ENCODE measurements around the gene RNPEPL1.

Gene RNPEPL1

GRCh38 chr2:240576036-240576435, 7.8 kb downstream of the RNPEPL1 start:
- in situ Hi-C loops (cut with MboI; ENCODE audit: low sequenced_read_pairs): no loop called here

GRCh38 chr2:240576436-240577205, 8.3 kb downstream of the RNPEPL1 start:
- in situ Hi-C loops (cut with MboI; ENCODE audit: low sequenced_read_pairs): no loop called here

GRCh38 chr2:240577281-240578109, 9.2 kb downstream of the RNPEPL1 start:
- in situ Hi-C loops (cut with MboI; ENCODE audit: low sequenced_read_pairs): no loop called here

DNA sequence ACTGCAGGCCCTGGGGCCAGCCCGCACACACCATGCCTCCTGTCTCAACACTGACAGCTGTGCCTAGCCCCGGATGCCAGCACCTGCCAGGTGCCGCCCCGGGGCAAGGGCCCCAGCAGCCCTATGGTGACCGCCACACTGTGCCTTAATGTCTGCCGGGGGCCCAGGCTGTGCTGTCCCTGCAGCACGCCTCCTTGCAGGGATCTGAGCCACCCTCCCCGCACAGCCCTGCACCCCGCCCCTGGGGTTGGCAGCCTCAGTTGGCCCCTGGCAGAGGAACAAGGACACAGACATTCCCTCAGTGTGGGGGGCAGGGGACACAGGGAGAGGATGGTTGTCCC, 9.8 kb downstream of the RNPEPL1 start:
- in situ Hi-C loops (cut with MboI; ENCODE audit: low sequenced_read_pairs): no loop called here

DNA sequence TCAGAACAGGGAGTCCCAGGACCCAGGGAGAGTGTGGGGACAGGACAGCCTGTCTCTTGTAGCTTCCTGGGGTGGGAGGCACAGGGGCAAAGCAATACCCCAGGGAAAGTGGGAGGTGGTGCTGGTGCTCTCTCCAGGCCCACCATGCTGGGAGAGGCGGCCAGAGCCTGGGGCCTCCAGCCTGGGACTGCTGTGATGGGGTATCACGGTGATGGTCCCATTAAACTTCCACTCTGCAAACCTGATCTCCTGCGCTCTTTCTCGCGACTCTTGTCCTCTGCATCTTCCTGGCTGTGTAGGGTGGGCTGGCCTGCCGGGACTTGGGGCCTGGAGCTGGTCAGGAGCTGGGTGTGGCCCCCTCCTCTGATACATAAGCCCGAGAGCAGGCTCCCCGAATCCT, 10.2 kb downstream of the RNPEPL1 start:
- in situ Hi-C loops (cut with MboI; ENCODE audit: low sequenced_read_pairs): no loop called here

DNA sequence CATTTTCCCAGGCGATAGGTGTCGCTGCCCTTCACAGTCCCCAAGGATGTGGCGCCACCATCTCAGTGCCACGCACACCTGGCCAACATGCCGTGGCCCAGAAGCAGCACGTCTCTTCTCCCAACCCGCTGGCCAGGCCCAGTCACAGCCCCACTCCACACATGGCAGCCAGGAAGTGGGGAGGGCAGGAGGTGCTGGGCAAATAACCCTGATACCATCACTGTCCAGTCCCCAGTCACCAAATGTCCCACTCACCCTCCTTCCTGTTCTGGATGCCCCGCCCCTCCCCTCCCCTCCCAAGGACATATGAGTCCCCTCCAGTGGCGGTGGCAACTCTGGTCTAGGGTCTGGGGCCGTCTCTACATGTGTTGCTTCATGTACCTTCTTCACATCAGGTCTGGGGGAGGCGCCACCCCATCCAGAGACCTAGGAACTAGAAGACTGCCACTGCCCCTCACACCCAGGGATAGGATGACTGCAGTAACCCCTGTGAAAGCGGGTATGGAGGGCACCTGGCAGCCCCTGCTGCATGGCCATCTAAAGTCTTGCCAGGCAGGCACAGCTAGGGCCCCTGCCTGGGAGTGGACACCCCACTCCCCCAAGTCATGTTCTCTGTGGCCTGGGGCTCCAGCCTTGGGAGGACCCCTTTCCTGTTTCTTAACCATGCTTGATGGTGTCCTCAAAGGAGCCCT, 10.9 kb downstream of the RNPEPL1 start:
- in situ Hi-C loops (cut with MboI; ENCODE audit: low sequenced_read_pairs): no loop called here

DNA sequence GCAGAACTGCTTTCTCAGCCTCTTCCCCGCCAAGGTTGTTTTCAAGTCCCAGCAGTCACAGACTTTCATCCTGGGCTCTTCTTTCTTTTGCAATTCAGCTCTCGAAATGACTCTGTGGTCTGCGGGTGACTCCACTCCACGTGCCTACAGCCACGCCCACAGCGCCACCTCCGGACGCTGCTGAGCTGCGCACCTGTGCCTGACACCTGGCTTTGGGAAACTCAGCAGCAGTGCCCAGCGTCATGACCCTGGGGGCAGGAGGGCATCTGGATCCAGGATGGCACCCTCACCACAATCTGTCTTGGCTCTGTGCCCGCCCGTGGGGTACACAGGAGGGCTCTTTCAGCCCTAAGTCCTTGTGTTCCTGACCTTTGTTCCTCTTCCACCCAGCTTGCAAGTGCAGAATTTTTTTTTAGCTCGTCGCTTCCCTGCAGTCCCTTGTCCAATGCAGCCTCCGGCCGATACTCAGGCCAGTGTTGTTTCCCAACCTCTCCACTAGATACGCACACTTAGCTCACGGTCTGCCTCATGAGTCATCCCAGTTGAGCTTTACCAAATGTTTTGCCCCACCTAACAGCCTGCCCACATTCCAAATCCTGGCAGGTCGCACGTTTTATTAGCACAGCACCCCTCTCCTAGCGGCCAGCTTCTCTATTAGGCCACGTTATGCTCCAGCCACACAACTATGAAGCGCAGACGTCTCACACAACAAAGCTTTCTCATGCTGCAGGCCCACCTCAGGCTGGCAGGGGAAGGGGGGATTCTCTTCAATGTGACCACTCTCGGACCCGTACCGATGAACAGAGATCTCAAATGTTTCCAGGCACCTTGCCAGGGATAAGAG, 11.7 kb downstream of the RNPEPL1 start:
- in situ Hi-C loops (cut with MboI; ENCODE audit: low sequenced_read_pairs): no loop called here

GRCh38 chr2:240581811-240582210, 13.5 kb downstream of the RNPEPL1 start:
- in situ Hi-C loops (cut with MboI; ENCODE audit: low sequenced_read_pairs): no loop called here

DNA sequence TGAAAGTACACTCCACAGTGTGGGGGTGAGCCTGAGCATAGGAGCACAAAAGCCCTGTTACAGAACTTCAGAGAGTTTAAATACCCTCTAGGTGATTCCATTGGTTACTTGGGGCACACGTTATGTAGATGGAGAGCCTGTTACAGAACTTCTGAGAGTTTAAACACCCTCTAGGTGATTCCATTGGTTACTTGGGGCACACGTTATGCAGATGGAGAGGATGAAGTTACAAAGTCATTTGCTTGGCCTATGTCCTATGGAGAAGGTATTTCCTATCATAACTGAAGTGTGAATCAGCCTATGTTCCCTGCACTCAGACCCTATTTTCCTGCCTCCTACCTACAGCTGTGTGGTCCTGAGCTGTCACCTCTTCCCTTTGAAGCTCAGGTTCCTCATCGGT, 14.5 kb downstream of the RNPEPL1 start:
- in situ Hi-C loops (cut with MboI; ENCODE audit: low sequenced_read_pairs): no loop called here

DNA sequence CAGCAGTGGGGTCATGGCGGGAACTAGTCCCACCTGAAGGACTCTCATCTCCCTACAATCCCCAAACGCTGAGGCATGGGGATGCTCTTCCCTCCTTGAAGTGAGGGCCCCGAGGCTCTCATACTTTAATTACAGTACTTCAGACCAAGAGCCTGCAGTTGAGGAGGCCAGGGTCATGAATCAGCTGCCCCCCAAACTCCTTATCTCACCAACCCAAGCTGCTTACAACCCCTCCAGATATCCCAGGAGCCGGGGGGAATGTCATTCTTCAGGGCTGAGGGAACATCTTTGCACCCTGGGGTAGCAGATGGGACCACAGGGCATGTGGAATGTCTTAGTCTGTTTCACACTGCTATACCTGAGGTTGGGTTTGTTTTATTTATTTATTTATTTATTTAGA, 15.5 kb downstream of the RNPEPL1 start:
- in situ Hi-C loops (cut with MboI; ENCODE audit: low sequenced_read_pairs): no loop called here

DNA sequence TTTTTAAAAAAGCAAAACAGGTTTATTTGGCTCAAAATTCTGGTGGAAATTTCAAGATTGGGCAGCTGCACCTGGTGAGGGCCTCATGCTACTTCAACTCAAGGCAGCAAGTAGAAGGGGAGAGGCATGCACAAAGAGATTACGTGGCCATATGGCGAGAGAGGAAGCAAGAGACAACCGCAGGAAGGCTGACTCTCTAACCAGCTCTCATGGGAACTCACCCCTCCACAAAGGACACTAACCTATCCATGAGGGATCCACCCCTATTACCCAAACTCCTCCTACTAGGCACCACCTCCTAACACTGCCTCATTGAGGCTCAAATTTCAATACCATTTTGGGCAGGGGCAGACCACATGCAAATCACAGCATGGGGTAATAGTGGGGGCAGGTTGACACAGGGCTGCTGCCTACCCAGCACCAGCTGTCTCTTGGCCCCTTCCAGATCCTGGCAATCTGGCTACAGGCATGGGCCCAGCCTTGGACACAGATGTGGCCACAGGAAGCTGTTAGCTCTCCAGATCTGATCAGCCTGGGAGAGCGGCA, 16.3 kb downstream of the RNPEPL1 start:
- in situ Hi-C loops (cut with MboI; ENCODE audit: low sequenced_read_pairs): no loop called here

DNA sequence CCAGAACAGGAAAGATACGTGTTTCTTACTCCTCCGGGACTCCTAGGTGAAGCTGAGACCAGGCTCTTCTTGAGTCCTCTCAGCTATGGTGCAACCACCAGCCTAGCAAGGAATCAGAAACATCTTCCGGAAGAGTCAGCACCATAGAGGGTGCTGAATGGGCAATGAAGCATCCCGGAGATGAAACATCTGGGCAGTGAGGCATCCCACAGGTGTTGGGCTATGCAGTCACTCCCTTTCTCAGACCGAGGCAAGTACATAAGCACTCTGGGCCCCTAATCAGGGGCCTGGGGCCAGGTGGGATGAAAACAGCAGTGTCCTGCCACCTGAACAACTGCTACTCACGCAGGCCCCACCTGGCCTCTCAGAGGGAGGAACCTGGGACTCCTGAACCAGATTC, 16.8 kb downstream of the RNPEPL1 start:
- in situ Hi-C loops (cut with MboI; ENCODE audit: low sequenced_read_pairs): no loop called here

- in situ Hi-C loops (cut with MboI; ENCODE audit: low sequenced_read_pairs): no loop called here
These were observed 17.5 kb downstream of the RNPEPL1 start for GRCh38 chr2:240585681-240586197.

DNA sequence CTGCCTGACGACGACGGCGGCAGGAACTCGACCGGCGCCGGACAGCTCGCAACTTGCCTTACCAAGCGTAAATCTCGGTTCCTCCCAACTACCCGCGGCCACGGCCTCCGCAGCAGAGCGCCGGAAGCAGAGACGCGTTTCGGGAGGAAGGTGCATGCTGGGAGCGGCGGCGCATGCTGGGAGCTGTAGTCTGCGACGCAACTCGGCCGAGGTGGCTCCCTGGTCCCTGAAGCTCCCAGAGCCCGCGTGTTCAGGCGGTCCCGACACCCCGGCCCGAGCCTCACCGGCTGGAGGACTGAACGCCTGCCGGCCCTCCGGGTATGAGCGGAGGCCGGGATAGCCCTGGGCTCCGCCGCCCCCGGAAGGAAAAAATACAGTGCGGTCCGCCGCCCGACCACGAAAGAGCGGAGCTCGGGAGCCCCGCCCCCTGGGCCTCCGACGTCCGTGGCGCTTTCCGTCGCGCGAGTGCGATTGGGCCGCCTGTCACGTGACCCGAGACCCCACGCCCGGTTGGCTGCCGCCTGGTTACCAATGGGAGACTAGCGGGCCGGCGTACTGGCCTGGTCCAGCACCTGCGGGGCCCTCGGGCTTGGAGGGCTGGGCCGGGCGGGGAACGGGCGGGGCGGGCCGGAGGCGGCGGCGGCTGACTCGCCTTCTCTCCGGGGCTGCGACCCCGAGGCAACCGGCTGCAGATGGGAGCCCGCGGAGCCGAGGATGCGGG, 18.1 kb downstream of the RNPEPL1 start, which contains the start of gene CAPN10:
Gene CAPN10, plus strand, starts transcription at position 537 of the 721 bp plus-strand sequence. Its CDS starts 178 bp downstream, at position 715.
- in situ Hi-C loops (cut with MboI; ENCODE audit: low sequenced_read_pairs): no loop called here

DNA sequence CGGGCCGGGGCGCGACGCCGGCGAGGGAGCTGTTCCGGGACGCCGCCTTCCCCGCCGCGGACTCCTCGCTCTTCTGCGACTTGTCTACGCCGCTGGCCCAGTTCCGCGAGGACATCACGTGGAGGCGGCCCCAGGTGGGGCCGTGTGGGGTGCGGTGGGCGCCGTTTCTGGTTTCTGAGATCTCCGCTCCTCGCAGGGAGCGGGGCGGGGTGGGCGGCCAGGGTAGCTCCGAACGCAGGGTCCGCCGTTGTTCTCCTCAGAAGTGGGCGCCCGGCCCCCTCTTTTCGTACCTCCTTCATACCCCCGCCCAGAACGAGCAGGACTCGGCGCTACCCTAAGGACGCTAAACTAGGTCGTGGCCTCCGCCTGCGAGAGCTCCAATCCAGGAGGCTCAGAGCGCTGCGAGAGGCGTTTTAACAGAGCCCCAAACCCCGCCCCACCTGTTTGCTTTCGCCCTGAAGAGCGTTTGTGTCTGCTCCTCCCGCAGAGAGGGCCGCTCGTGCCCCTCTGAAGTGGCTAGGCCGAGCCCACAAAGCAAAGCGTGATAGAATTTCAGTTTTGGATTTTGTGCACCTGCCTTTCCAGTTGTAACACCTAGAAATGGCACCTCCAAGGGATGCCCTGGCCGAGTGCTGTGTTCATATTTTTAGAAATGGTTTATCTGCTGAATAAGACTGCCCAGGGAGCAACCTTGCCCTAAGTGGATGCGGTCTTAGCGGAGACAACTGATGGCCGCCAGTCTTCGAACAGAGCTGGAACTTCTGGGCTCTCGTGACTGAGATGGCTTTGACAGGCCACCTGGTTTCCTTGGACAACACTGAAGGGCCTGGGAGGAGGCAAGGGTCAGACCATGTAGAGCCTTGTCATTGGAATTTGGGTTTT, 18.9 kb downstream of the RNPEPL1 start:
- in situ Hi-C loops (cut with MboI; ENCODE audit: low sequenced_read_pairs): no loop called here

DNA sequence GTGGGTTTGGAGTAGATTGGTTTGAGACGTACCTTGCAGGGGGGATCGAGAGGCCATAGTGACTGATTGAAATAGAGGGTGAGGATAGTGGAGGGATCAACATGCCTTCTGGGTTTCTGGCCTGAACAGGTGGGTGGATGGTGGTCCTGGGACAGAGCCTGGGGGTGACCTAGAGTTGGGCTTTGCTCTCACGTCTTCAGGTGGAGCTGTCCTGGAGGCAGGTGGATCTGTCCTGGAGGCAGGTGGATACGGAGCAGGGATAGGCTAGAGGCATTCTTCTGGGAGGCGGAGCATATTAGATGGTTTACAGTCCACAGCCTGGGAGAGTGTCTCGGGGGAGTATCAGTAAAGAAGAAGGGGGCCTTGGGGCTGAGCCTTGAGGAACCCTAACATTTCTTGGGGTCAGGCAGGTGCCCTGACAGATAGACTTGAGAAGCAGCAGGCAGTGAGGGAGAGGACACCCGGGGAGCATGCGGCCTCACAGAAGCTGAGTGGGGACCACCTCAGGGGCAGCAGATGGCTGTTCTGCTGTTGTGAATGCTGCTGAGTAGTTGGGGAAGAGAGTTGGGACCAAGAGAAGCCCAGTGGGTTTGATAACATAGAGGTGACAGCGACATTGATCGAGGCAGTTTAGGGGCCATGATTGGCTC, 19.8 kb downstream of the RNPEPL1 start:
- in situ Hi-C loops (cut with MboI; ENCODE audit: low sequenced_read_pairs): no loop called here

- in situ Hi-C loops (cut with MboI; ENCODE audit: low sequenced_read_pairs): no loop called here
These were observed 20.4 kb downstream of the RNPEPL1 start for GRCh38 chr2:240588669-240589068.

GRCh38 chr2:240589375-240589774, 21.1 kb downstream of the RNPEPL1 start:
- in situ Hi-C loops (cut with MboI; ENCODE audit: low sequenced_read_pairs): no loop called here
